ENCODE measurements around the gene PLA2G4A. TPM values are rescaled to one million over a fixed set of nuclear protein-coding genes. Genes with fewer than 3 reads are reported as not detected.

PLA2G4A gene
- total RNA-seq, 1 donor = 12.3 TPM

GRCh38 chr1:186925881-186926669, 97.3 kb downstream of the PLA2G4A start:
- no peaks in the 10 kb centered on the region for H3K36me3 ChIP-seq (ENCODE audit: insufficient read depth, low read length)
- H3K4me2 ChIP-seq (ENCODE audit: insufficient read depth, low read length) = no peak overlapping the region
- H3K27ac ChIP-seq (ENCODE audit: low read depth, low read length) = peak overlapping the region; percentile 8
- no peak overlapping the region for H2AFZ ChIP-seq (ENCODE audit: low read length)
- no peaks in the 10 kb centered on the region for H3K79me2 ChIP-seq (ENCODE audit: insufficient read depth, low read length)
- no peaks in the 10 kb centered on the region for H3K27me3 ChIP-seq (ENCODE audit: insufficient read depth, low read length)
- H3K4me3 ChIP-seq (ENCODE audit: insufficient read depth, low read length) = no peak overlapping the region
- no peaks in the 10 kb centered on the region for H3K9me3 ChIP-seq (ENCODE audit: low read depth, low read length)
- no peaks in the 10 kb centered on the region for H4K20me1 ChIP-seq (ENCODE audit: insufficient read depth, low read length)
- peaks cover 6% of the 10 kb centered on the region for H3K4me1 ChIP-seq (ENCODE audit: insufficient read depth, low read length)
- no peak for TF ChIP-seq CTCF (IDR thresholded peaks at IDR 0.05; ENCODE audit: extremely low read depth, low read depth, low read length)
- no peak for DNase-seq (ENCODE audit: insufficient read length, low spot score, missing footprints)

- H3K27me3 ChIP-seq (ENCODE audit: insufficient read depth, low read length) = no peaks in the 10 kb centered on the region
- peaks cover 6% of the 10 kb centered on the region for H3K4me1 ChIP-seq (ENCODE audit: insufficient read depth, low read length)
- H3K36me3 ChIP-seq (ENCODE audit: insufficient read depth, low read length) = no peaks in the 10 kb centered on the region
- H3K27ac ChIP-seq (ENCODE audit: low read depth, low read length) = no peak overlapping the region
- no peaks in the 10 kb centered on the region for H3K9me3 ChIP-seq (ENCODE audit: low read depth, low read length)
- H4K20me1 ChIP-seq (ENCODE audit: insufficient read depth, low read length) = no peaks in the 10 kb centered on the region
- H3K4me2 ChIP-seq (ENCODE audit: insufficient read depth, low read length) = no peak overlapping the region
- no peaks in the 10 kb centered on the region for H3K79me2 ChIP-seq (ENCODE audit: insufficient read depth, low read length)
- DNase-seq (ENCODE audit: insufficient read length, low spot score, missing footprints) = no peak
- no peak for TF ChIP-seq CTCF (IDR thresholded peaks at IDR 0.05; ENCODE audit: extremely low read depth, low read depth, low read length)
- H2AFZ ChIP-seq (ENCODE audit: low read length) = no peak overlapping the region
- no peak overlapping the region for H3K4me3 ChIP-seq (ENCODE audit: insufficient read depth, low read length)
These were observed 99.1 kb downstream of the PLA2G4A start for GRCh38 chr1:186927884-186928283.

- no peak overlapping the region for H3K27ac ChIP-seq (ENCODE audit: low read depth, low read length)
- H2AFZ ChIP-seq (ENCODE audit: low read length) = no peak overlapping the region
- no peak for TF ChIP-seq CTCF (IDR thresholded peaks at IDR 0.05; ENCODE audit: extremely low read depth, low read depth, low read length)
- peaks cover 6% of the 10 kb centered on the region for H3K4me1 ChIP-seq (ENCODE audit: insufficient read depth, low read length)
- no peaks in the 10 kb centered on the region for H3K27me3 ChIP-seq (ENCODE audit: insufficient read depth, low read length)
- H3K9me3 ChIP-seq (ENCODE audit: low read depth, low read length) = no peaks in the 10 kb centered on the region
- no peak overlapping the region for H3K4me2 ChIP-seq (ENCODE audit: insufficient read depth, low read length)
- DNase-seq (ENCODE audit: insufficient read length, low spot score, missing footprints) = no peak
- no peaks in the 10 kb centered on the region for H3K36me3 ChIP-seq (ENCODE audit: insufficient read depth, low read length)
- H4K20me1 ChIP-seq (ENCODE audit: insufficient read depth, low read length) = no peaks in the 10 kb centered on the region
- H3K4me3 ChIP-seq (ENCODE audit: insufficient read depth, low read length) = no peak overlapping the region
- H3K79me2 ChIP-seq (ENCODE audit: insufficient read depth, low read length) = no peaks in the 10 kb centered on the region
These were observed 101.5 kb downstream of the PLA2G4A start for GRCh38 chr1:186930238-186930637.

- Histone ChIP-seq H3K9me3 (ENCODE audit: low read depth, low read length) (no peaks in the 10 kb centered on the region), H3K36me3 (ENCODE audit: insufficient read depth, low read length) (no peaks in the 10 kb centered on the region), H3K4me2 (ENCODE audit: insufficient read depth, low read length) (no peak overlapping the region), H3K4me3 (ENCODE audit: insufficient read depth, low read length) (no peak overlapping the region), H3K4me1 (ENCODE audit: insufficient read depth, low read length) (no peaks in the 10 kb centered on the region), H3K27ac (ENCODE audit: low read depth, low read length) (no peak overlapping the region), H3K79me2 (ENCODE audit: insufficient read depth, low read length) (no peaks in the 10 kb centered on the region), H3K27me3 (ENCODE audit: insufficient read depth, low read length) (no peaks in the 10 kb centered on the region), H4K20me1 (ENCODE audit: insufficient read depth, low read length) (no peaks in the 10 kb centered on the region), H2AFZ (ENCODE audit: low read length) (no peak overlapping the region)
- TF ChIP-seq CTCF (IDR thresholded peaks at IDR 0.05; ENCODE audit: extremely low read depth, low read depth, low read length) = no peak
- DNase-seq (ENCODE audit: insufficient read length, low spot score, missing footprints) = no peak
These were observed 108.4 kb downstream of the PLA2G4A start for GRCh38 chr1:186937016-186937670.

Data from osteoblast (primary cell).